Cardiac muscle cell (in vitro differentiated cells and primary cell): ENCODE results near the gene DOP1B. TPM values are rescaled to one million over a fixed set of nuclear protein-coding genes. Genes with fewer than 3 reads are reported as not detected.

Experiments
- DNase-seq, 2 donors: peaks; one replicate each; pipeline versions ENCODE4 v3.0.0 to v3.0.0-alpha.2; 2010 to 2017; ENCODE audit warnings: low read depth in 1 of 2, low spot score in 1 of 2
- H3K27ac ChIP-seq: fragments of 200-600 bp; sonication (generic); 2 replicates; pipeline ENCODE4 v1.5.1; 2016
- H3K27me3 ChIP-seq: fragments of 200-600 bp; sonication (generic); 2 replicates; pipeline ENCODE4 v1.6.0; 2016; ENCODE audit warnings: control low read depth
- H3K36me3 ChIP-seq: fragments of 200-600 bp; sonication (generic); 2 replicates; pipeline ENCODE4 v1.5.1; 2016; ENCODE audit warnings: control low read depth
- H3K4me1 ChIP-seq: fragments of 200-600 bp; sonication (generic); 2 replicates; pipeline ENCODE4 v1.8.1; 2017; ENCODE audit warnings: low read depth, mild to moderate bottlenecking, mixed run types
- H3K4me3 ChIP-seq: fragments of 200-600 bp; sonication (generic); 2 replicates; pipeline ENCODE4 v1.5.1; 2016; ENCODE audit warnings: mild to moderate bottlenecking
- H3K9me3 ChIP-seq: fragments of 200-600 bp; sonication (generic); 2 replicates; pipeline ENCODE4 v1.5.1; 2017; ENCODE audit warnings: low read depth, mild to moderate bottlenecking, control low read depth
- CTCF ChIP-seq: IDR thresholded peaks from 2 replicates; pipeline ENCODE4 v1.5.1; 2012; ENCODE audit warnings: low read depth, mild to moderate bottlenecking, low read length
- polyA plus RNA-seq: library from polyadenylated mRNA; unstranded; fragments of >200 nt; fragmentation: Nextera tagmentation; extraction: Ambion mirVana; gene quantifications from 2 replicates; pipeline ENCODE4 v1.2.1, GENCODE V29; 2016
- total RNA-seq: library from RNA; depleted of rRNA; stranded (reverse); fragments of >200 nt; gene quantifications from 2 replicates; pipeline ENCODE4 v1.2.3, GENCODE V29; 2016

DOP1B gene
- total and polyA plus RNA-seq, 2 experiments from 2014 or later: 3.3 to 6.9 TPM

GRCh38 chr21:36185523-36185922, 28.9 kb downstream of the DOP1B start:
- no peak overlapping the region for H3K27ac ChIP-seq
- H3K4me3 ChIP-seq: no peak overlapping the region
- no peak for TF ChIP-seq CTCF
- peaks cover 2% of the 10 kb centered on the region for H3K27me3 ChIP-seq
- no peaks in the 10 kb centered on the region for H3K9me3 ChIP-seq
- H3K36me3 ChIP-seq: no peaks in the 10 kb centered on the region
- no peak for DNase-seq
- H3K4me1 ChIP-seq: no peaks in the 10 kb centered on the region

- H3K4me1 ChIP-seq: no peaks in the 10 kb centered on the region
- no peak for DNase-seq
- no peaks in the 10 kb centered on the region for H3K36me3 ChIP-seq
- no peak overlapping the region for H3K4me3 ChIP-seq
- H3K27ac ChIP-seq: no peak overlapping the region
- no peaks in the 10 kb centered on the region for H3K9me3 ChIP-seq
- TF ChIP-seq CTCF: no peak
- peaks cover 7% of the 10 kb centered on the region for H3K27me3 ChIP-seq
Measured at GRCh38 chr21:36186081-36186480, 29.5 kb downstream of the DOP1B start.

- no peak for TF ChIP-seq CTCF
- Histone ChIP-seq H3K36me3 (no peaks in the 10 kb centered on the region), H3K9me3 (no peaks in the 10 kb centered on the region), H3K27me3 (peaks cover 7% of the 10 kb centered on the region), H3K4me1 (no peaks in the 10 kb centered on the region), H3K4me3 (no peak overlapping the region), H3K27ac (no peak overlapping the region)
- DNase-seq: no peak
Measured at GRCh38 chr21:36186506-36187399, 30.1 kb downstream of the DOP1B start.

GRCh38 chr21:36188081-36188681, 31.6 kb downstream of the DOP1B start:
- Histone ChIP-seq H3K4me3 (no peak overlapping the region), H3K27ac (no peak overlapping the region), H3K27me3 (peaks cover 7% of the 10 kb centered on the region), H3K4me1 (no peaks in the 10 kb centered on the region), H3K9me3 (no peaks in the 10 kb centered on the region), H3K36me3 (no peaks in the 10 kb centered on the region)
- DNase-seq: no peak
- no peak for TF ChIP-seq CTCF

- Histone ChIP-seq H3K36me3 (no peaks in the 10 kb centered on the region), H3K27ac (no peak overlapping the region), H3K4me1 (peaks cover 6% of the 10 kb centered on the region), H3K27me3 (peaks cover 7% of the 10 kb centered on the region), H3K4me3 (no peak overlapping the region), H3K9me3 (no peaks in the 10 kb centered on the region)
- no peak for TF ChIP-seq CTCF
- DNase-seq: no peak
Measured at GRCh38 chr21:36188937-36189336, 32.3 kb downstream of the DOP1B start.
